Mesendoderm (in vitro differentiated cells): ENCODE data around the gene C2CD5.
"Not testable (repeated sequence)": the region's sequence is repeated elsewhere in the genome, so short reads cannot be mapped to it uniquely, and the experiment has no call there.

Experiments
- DNase-seq: peaks from one replicate; pipeline ENCODE4 v3.0.0; 2013
- H2AK5ac ChIP-seq: 2 replicates; pipeline ENCODE4 v1.6.1; 2013; ENCODE audit warnings: low read length, inconsistent platforms
- H2BK120ac ChIP-seq: 2 replicates; pipeline ENCODE4 v1.6.1; 2013; ENCODE audit warnings: low read depth, mild to moderate bottlenecking, low read length, moderate library complexity, mixed read lengths
- H2BK15ac ChIP-seq: replicated peaks from 2 replicates; pipeline ENCODE4 v1.6.1; 2013; ENCODE audit warnings: low read depth, mild to moderate bottlenecking, moderate library complexity
- H2BK5ac ChIP-seq: 2 replicates; pipeline ENCODE4 v1.6.1; 2013; ENCODE audit warnings: low read length, inconsistent platforms
- H3K18ac ChIP-seq: 2 replicates; pipeline ENCODE4 v1.6.1; 2013; ENCODE audit warnings: mild to moderate bottlenecking, low read length, mixed read lengths
- H3K23ac ChIP-seq: one replicate; pipeline ENCODE4 v1.6.1; 2013; ENCODE audit warnings: low read length
- H3K27ac ChIP-seq: 2 replicates; pipeline ENCODE4 v1.5.1; 2013; ENCODE audit warnings: low read depth, mild to moderate bottlenecking, inconsistent platforms, low read length, moderate library complexity
- H3K27me3 ChIP-seq: 2 replicates; pipeline ENCODE4 v1.6.1; 2013; ENCODE audit warnings: low read length, control low read depth, mild to moderate bottlenecking, inconsistent platforms; ENCODE audit not compliant: insufficient read depth, poor library complexity
- H3K36me3 ChIP-seq: 2 replicates; pipeline ENCODE4 v1.6.1; 2013; ENCODE audit warnings: low read length, inconsistent platforms; ENCODE audit not compliant: control insufficient read depth, insufficient read depth
- H3K4ac ChIP-seq: one replicate; pipeline ENCODE4 v1.6.1; 2013; ENCODE audit warnings: low read depth, mild to moderate bottlenecking, low read length, moderate library complexity
- H3K4me1 ChIP-seq: 2 replicates; pipeline ENCODE4 v1.6.1; 2013; ENCODE audit warnings: low read depth, low read length, inconsistent platforms; ENCODE audit not compliant: control insufficient read depth
- H3K4me2 ChIP-seq: 2 replicates; pipeline ENCODE4 v1.6.1; 2013; ENCODE audit warnings: low read length
- H3K4me3 ChIP-seq: 2 replicates; pipeline ENCODE4 v1.5.1; 2013; ENCODE audit warnings: mild to moderate bottlenecking, low read length
- H3K56ac ChIP-seq: one replicate; pipeline ENCODE4 v1.6.1; 2013; ENCODE audit warnings: low read length
- H3K79me1 ChIP-seq: 2 replicates; pipeline ENCODE4 v1.6.1; 2013; ENCODE audit warnings: low read length, inconsistent platforms
- H3K79me2 ChIP-seq: 2 replicates; pipeline ENCODE4 v1.6.1; 2013; ENCODE audit warnings: mild to moderate bottlenecking, low read length; ENCODE audit not compliant: control insufficient read depth, insufficient read depth
- H3K9ac ChIP-seq: 2 replicates; pipeline ENCODE4 v1.6.1; 2013; ENCODE audit warnings: low read length, inconsistent platforms
- H4K5ac ChIP-seq: one replicate; pipeline ENCODE4 v1.6.1; 2013; ENCODE audit warnings: low read length
- H4K8ac ChIP-seq: one replicate; pipeline ENCODE4 v1.6.1; 2013; ENCODE audit warnings: low read depth, mild to moderate bottlenecking, control low read depth, low read length, moderate library complexity
- WGBS: extraction: QIAGEN DNeasy Blood & Tissue Kit; methylation state at CpG from one replicate; pipeline ENCODE4 v1.1.7; 2013; ENCODE audit warnings: low lambda C conversion rate, missing lambda C conversion rate; ENCODE audit not compliant: insufficient coverage; ENCODE audit errors: extremely low coverage; 5-methylcytosine and 5-hydroxymethylcytosine counted together

The C2CD5 gene

DNA sequence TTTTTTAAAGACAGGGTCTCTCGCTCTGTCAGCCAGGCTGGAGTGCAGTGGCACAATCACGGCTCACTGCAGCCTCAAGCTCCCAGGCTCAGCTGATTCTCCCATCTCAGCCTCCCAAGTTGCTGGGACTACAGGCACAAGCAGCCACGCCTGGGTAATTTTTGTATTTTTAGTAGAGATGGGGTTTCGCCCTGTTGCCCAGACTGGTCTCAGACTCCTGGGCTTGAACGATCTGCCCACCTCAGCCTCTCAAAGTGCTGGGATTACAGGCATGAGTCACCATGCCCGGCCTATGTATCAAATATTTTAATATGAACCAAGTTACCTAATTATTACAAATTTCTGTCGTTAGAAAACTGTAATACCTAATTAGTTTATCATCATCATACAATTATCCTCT lies 63.5 kb downstream of the C2CD5 start:
- not testable (repeated sequence) for H3K23ac ChIP-seq, H2AK5ac ChIP-seq, H3K36me3 ChIP-seq, H3K9ac ChIP-seq, H3K27me3 ChIP-seq, H3K79me1 ChIP-seq, H3K4me2 ChIP-seq, H2BK15ac ChIP-seq, H3K4me1 ChIP-seq, H3K4me3 ChIP-seq, H3K27ac ChIP-seq, H3K18ac ChIP-seq, H3K56ac ChIP-seq, H2BK5ac ChIP-seq, H2BK120ac ChIP-seq, H4K8ac ChIP-seq, DNase-seq, H4K5ac ChIP-seq, H3K4ac ChIP-seq, H3K79me2 ChIP-seq
- 100% methylated on average over 1 of the region's 7 CpGs for WGBS

DNA sequence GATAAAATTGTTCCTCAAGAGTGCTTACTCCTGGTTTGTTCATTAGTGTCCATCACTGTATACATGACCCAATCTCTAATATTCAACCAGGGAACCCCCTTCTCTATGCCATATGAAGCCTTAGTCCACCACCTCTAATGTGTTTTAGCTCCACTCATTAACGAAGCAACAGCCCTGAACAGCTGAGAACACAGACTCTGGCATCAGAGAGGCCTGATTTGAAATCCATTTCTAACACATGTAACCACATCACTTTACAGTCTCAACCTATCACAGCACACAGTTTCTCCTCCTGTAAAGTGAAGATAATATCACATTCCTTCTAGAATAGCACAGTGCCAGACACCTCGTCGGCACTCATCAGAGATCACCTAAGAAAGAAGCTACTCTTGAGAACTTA lies 64.3 kb downstream of the C2CD5 start:
- no CpG with 5 or more reads among the region's 3 CpGs for WGBS

DNA sequence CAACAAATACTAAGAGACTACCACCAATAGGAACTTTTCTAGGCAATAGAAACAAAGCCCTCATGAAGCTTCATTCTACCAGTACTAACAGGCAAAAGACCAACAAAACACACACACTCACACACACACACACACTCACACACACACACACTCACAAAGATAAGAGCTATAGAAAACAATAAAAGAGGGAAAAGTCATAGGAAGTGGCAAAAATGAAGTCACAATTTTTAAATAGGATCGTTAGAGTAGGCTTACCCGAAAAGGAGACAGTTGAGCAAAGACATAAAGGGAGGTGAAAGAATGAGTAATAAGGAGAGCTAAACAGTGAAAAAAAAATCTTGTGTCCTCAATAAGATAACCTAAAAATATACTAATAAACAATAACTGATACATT lies 66.5 kb downstream of the C2CD5 start:
- Histone ChIP-seq H3K36me3 (no peaks in the 10 kb centered on the region), H3K4me2 (no peak overlapping the region)
- WGBS: no CpG with 5 or more reads among the region's 2 CpGs

More for the DNA sequence above, 64.3 kb downstream of the C2CD5 start:
- Histone ChIP-seq H3K18ac (no peak overlapping the region), H3K27me3 (no peaks in the 10 kb centered on the region), H3K4ac (no peak overlapping the region), H3K4me1 (no peaks in the 10 kb centered on the region), H4K8ac (no peak overlapping the region), H3K56ac (no peak overlapping the region), H3K79me2 (no peaks in the 10 kb centered on the region), H3K23ac (no peak overlapping the region), H3K36me3 (no peaks in the 10 kb centered on the region), H3K9ac (no peak overlapping the region), H3K4me2 (no peak overlapping the region), H2AK5ac (no peak overlapping the region), H3K27ac (no peak overlapping the region), H3K4me3 (no peak overlapping the region), H2BK5ac (no peak overlapping the region), H3K79me1 (no peaks in the 10 kb centered on the region), H2BK120ac (no peak overlapping the region), H2BK15ac (no peak overlapping the region), H4K5ac (no peak overlapping the region)
- no peak for DNase-seq

DNA sequence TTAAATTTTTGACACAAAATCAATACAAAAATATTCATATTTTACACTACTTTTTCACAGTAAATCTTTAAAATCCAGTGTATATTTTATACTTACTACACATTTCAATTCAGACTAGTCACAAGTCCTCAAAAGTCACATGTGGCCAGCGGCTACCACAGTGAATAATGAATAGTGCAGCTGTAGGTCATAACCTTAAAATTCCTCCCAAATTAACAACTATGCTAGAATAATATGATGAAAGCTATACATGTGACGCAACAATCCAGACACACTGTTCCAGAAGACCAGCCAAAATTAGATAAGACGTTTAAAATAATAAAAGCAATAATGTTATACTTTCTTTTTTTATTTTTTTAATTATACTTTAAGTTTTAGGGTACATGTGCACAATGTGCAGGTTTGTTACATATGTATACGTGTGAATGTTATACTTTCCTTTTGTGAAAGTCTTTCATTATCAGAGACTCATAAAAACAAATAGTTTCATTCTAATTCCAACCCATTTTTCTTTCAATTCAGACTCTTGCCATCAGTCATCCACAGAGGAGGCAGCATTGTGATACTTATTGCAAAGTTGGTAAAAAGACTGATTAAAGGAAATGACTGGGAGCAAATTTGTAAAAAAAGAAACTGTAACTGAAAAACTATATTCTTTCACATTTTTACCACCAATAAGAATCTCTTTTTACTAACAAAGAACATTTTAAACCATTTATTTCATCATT lies 67.0 kb downstream of the C2CD5 start:
- H3K27ac ChIP-seq: no peak overlapping the region
- H2BK5ac ChIP-seq: no peak overlapping the region
- H3K79me2 ChIP-seq: no peaks in the 10 kb centered on the region
- no peak overlapping the region for H4K5ac ChIP-seq
- no peak overlapping the region for H3K4ac ChIP-seq
- H2BK120ac ChIP-seq: no peak overlapping the region
- no peak overlapping the region for H3K56ac ChIP-seq
- H3K4me3 ChIP-seq: no peak overlapping the region
- no CpG with 5 or more reads among the region's 4 CpGs for WGBS
- H3K4me1 ChIP-seq: no peaks in the 10 kb centered on the region
- no peaks in the 10 kb centered on the region for H3K79me1 ChIP-seq
- H3K9ac ChIP-seq: no peak overlapping the region
- no peaks in the 10 kb centered on the region for H3K36me3 ChIP-seq
- H3K23ac ChIP-seq: no peak overlapping the region
- no peaks in the 10 kb centered on the region for H3K27me3 ChIP-seq
- H4K8ac ChIP-seq: no peak overlapping the region
- no peak for DNase-seq
- no peak overlapping the region for H2BK15ac ChIP-seq
- H3K4me2 ChIP-seq: no peak overlapping the region
- H3K18ac ChIP-seq: no peak overlapping the region
- H2AK5ac ChIP-seq: no peak overlapping the region

More for the DNA sequence above, 66.5 kb downstream of the C2CD5 start:
- no peaks in the 10 kb centered on the region for H3K4me1 ChIP-seq
- no peak overlapping the region for H2BK5ac ChIP-seq
- H3K23ac ChIP-seq: no peak overlapping the region
- H3K9ac ChIP-seq: no peak overlapping the region
- no peak overlapping the region for H3K18ac ChIP-seq
- H3K79me2 ChIP-seq: no peaks in the 10 kb centered on the region
- no peaks in the 10 kb centered on the region for H3K27me3 ChIP-seq
- no peak overlapping the region for H2AK5ac ChIP-seq
- H2BK120ac ChIP-seq: no peak overlapping the region
- H4K5ac ChIP-seq: no peak overlapping the region
- no peak for DNase-seq
- no peak overlapping the region for H3K56ac ChIP-seq
- H3K79me1 ChIP-seq: no peaks in the 10 kb centered on the region
- H3K4ac ChIP-seq: no peak overlapping the region
- no peak overlapping the region for H4K8ac ChIP-seq
- no peak overlapping the region for H3K27ac ChIP-seq
- no peak overlapping the region for H3K4me3 ChIP-seq
- H2BK15ac ChIP-seq: no peak overlapping the region

DNA sequence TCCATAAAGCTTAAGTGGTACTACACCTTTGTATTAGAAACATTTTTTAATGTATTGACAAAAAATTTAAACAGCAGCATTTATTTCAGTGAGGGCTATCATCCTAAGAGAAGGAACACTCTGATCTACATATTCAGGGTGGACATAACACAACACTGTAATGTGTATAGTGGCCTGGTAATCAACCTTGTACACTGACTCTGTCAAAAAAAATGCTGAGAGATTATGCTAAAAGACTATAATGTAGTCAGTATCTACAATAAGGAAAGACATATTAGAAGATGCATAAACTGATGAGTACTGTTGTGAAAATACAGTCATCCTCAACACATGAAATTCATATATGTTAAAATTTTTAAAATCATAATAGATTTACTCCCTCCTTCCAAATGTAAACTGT lies 68.2 kb downstream of the C2CD5 start:
- Histone ChIP-seq H3K4ac (no peak overlapping the region), H3K23ac (no peak overlapping the region), H4K5ac (no peak overlapping the region), H3K18ac (no peak overlapping the region), H3K9ac (no peak overlapping the region), H2AK5ac (no peak overlapping the region), H2BK120ac (no peak overlapping the region), H4K8ac (no peak overlapping the region), H3K4me1 (no peaks in the 10 kb centered on the region), H3K27me3 (no peaks in the 10 kb centered on the region), H2BK5ac (no peak overlapping the region), H3K4me3 (no peak overlapping the region), H3K4me2 (no peak overlapping the region), H3K79me1 (no peaks in the 10 kb centered on the region), H2BK15ac (no peak overlapping the region), H3K27ac (no peak overlapping the region), H3K36me3 (no peaks in the 10 kb centered on the region), H3K56ac (no peak overlapping the region), H3K79me2 (no peaks in the 10 kb centered on the region)
- no peak for DNase-seq
